NCI-H2196 (cell line): ENCODE data around the gene PSMD2.

ENCODE experiments used
- DNase-seq: peaks from one replicate; lab custom pipeline; 2025; ENCODE audit not compliant: unreplicated experiment; lab: John Stamatoyannopoulos, UW

The PSMD2 gene

DNA sequence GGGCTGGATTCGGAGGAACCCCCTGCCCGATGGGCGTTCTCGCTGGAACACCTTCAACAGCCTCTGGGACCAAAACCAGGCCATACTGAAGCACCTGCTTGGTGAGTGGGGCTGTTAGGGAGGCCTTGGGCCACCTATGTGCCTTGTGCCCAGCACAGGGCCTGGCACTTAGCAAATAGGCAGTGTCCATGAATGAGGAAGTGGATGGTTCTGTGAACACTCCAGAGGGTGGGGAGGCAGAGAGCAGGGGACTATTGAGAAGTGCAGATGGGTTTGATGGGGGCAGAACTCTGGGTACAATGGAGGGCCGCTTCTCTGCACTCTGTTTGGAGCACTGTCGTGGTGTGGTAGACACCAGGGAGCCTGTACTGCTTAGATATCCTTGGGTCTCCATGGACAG, 21.7 kb upstream of the PSMD2 start:
- DNase-seq: no peak

GRCh38 chr3:184282941-184283340, 16.1 kb upstream of the PSMD2 start:
- no peak for DNase-seq

DNA sequence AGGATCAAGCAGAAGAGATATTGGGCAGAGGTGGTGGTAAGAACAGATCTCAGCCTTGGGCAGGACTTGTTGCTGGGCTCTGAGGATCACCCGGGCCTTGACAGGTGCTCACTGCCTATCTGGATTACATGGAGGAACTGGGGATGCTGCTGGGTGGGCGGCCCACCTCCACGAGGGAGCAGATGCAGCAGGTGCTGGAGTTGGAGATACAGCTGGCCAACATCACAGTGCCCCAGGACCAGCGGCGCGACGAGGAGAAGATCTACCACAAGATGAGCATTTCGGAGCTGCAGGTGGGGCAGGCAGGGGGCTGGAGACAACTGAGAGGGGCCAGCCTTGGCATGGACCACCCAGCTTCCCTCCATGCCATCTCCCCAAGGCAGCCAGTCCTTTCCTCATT, 15.4 kb upstream of the PSMD2 start:
- DNase-seq: no peak

GRCh38 chr3:184284696-184285095, 14.3 kb upstream of the PSMD2 start:
- peak; percentile 95 for DNase-seq

DNA sequence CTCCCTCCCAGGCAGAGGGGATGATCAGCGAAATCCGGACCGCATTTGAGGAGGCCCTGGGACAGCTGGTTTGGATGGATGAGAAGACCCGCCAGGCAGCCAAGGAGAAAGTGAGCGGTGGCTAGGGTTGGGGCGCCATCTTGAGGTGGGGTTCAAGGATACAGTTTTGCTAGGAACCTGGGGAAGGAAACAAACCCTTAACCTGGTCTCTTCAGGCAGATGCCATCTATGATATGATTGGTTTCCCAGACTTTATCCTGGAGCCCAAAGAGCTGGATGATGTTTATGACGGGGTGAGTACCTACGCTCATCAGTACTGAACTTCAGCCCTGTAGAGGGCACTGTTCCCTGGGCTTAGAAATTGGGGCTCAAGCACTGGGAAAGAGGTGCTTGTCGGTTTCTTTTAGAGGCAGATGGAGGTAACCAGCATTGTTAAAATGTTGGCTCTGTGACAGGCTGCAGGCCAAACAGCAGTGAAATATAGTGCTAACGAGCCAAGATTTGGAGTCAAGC, 9.6 kb upstream of the PSMD2 start:
- DNase-seq: peak; percentile 88

DNA sequence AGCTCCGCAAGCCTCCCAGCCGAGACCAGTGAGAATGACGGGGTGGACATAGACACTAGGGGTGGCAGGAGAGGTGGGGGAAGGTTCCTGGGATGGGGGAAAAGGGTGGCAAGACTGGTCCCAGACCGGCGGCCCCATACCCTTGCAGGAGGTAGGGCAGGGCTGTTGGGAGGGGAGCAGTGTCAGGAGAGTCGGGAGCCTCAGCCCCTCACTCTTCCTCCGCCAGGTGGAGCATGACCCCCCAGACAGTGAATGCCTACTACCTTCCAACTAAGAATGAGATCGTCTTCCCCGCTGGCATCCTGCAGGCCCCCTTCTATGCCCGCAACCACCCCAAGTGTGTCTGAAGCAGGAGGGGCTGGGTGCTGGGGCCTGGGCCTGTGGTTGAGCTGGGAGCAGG, 8.7 kb upstream of the PSMD2 start:
- DNase-seq: no peak

GRCh38 chr3:184291044-184291737, 7.8 kb upstream of the PSMD2 start:
- DNase-seq: no peak

DNA sequence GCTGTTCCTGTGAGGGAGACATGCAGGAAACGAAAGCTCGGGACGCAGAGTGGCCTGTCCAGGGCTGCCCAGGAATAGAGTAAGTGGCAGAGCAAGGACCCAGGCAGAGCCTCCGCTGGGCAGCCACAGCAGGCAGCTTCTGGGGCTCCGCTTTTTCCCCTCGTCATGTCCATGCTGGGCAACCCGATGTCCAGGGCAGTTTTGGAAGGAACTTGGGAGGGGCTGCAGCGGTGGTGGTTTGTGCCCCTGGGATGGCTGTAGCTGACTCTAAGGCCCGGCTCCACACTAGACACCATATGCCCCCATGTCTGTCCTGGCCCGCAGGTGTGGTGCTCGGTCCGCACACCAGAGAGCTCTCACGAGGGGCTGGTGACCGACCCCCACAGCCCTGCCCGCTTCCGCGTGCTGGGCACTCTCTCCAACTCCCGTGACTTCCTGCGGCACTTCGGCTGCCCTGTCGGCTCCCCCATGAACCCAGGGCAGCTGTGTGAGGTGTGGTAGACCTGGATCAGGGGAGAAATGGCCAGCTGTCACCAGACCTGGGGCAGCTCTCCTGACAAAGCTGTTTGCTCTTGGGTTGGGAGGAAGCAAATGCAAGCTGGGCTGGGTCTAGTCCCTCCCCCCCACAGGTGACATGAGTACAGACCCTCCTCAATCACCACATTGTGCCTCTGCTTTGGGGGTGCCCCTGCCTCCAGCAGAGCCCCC, 7.1 kb upstream of the PSMD2 start:
- DNase-seq: no peak

- peak; percentile 75 for DNase-seq
Measured at GRCh38 chr3:184295771-184296170, 3.3 kb upstream of the PSMD2 start.

DNA sequence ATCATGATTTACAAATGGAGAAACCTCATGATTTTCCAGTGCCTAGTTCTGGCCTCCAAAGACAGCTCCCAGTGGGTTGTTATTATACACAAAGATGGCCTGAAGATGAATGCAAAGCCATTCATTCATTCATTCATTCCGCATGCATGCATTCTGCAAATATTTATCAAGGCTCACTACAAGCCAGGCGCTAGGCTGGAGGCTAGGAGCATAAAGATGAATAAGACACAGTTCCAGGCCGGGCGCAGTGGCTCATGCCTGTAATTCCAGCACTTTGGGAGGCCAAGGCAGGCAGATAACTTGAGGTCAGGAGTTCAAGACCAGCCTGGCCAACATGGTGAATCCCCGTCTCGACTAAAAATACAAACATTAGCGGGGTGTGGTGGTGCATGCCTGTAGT, 2.4 kb upstream of the PSMD2 start:
- no peak for DNase-seq

DNA sequence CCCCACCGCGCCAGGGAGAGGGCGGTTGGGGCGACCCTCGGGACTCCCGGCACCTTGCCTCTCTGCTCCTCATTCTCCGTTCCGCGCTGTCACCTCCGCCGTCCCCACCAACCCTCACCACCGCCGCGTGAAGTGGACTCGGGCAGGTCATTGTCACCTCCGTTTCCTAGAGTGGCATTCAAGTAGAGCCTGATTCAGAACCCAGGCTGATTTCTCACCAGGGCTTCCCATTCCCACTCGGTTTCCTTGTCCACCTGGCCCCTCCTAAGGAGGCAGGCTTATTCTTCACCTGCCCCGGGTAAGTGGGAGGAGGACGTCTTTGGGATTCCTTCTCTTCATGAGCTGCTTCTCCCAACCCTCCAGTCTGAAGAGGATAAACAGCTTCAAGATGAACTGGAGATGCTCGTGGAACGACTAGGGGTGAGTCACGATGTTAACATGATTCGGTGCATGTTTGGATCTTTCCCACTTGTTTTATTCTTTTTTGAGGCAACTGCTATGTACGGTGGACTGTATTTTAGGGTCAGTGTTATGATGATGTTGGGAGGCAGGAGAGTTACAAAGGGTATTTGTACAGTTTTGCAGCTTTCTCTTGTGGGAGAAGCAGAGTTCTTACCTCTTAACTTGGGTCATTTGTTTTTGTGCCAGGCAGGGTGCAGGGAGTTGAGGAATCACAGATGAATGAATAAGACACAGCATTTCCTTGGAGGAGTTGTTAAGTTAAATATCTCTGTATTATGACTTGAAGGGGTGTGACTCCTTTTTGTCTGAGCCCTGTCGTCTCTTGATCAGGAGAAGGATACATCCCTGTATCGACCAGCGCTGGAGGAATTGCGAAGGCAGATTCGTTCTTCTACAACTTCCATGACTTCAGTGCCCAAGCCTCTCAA, 692 bp downstream of the PSMD2 start:
- no peak for DNase-seq

- no peak for DNase-seq
Measured at GRCh38 chr3:184300378-184300720, 1.3 kb downstream of the PSMD2 start.

DNA sequence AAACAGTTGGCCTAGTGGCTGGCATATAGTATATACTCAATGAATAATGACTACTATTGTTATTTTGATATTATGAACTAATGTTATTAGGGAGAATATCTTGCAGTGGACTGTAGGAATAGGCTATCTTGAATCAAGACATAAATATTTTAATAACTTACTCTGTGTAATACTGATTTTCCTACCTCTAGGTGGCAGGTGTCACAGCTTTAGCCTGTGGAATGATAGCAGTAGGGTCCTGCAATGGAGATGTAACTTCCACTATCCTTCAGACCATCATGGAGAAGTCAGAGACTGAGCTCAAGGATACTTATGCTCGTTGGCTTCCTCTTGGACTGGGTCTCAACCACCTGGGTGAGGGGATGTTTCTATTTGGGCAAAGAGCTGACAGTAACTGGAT, 6.5 kb downstream of the PSMD2 start:
- DNase-seq: peak; percentile 66

DNA sequence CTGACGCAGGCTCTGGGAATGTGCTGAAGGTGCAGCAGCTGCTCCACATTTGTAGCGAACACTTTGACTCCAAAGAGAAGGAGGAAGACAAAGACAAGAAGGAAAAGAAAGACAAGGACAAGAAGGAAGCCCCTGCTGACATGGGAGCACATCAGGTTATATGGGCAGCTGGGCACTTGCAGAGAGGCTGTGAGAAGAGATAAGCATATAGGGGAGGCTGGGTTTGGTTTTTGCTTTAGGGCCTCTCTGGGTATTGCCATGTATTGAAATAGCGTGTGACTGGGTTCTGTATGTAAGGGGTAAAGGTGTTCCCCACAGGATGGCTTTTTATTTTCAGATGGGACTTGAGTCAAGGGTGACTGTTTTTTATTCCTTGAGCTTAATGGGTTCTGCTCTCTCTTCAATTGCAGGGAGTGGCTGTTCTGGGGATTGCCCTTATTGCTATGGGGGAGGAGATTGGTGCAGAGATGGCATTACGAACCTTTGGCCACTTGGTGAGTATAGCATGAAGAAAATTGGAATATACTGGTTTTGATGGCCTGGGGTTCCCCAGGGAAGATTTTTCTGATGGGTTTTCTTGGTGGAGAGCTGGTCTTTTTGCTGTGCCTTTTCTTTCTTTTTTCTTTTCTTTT, 7.4 kb downstream of the PSMD2 start:
- no peak for DNase-seq

GRCh38 chr3:184307915-184308314, 8.9 kb downstream of the PSMD2 start:
- no peak for DNase-seq

- DNase-seq: no peak
Measured at GRCh38 chr3:184308744-184309143, 9.7 kb downstream of the PSMD2 start.

DNA sequence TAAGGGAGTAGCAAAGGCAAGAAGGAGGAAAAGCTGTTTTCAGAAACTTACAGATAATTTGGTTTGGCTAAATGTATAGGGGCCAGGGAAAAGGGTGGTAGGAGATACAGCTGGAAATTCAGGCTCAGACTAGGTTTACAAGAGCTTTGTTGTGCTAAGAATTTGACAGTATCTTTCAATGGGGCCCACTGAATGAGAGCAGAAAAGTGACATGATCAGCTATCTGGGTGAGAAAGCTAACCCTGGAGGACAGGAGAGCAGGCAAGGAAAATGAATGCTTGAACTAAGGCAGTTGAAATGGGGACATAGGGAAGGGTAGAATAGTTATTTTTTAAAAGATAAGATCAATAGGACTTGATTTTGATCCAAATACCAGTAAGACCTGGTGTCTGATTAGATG, 12.6 kb downstream of the PSMD2 start:
- DNase-seq: no peak

DNA sequence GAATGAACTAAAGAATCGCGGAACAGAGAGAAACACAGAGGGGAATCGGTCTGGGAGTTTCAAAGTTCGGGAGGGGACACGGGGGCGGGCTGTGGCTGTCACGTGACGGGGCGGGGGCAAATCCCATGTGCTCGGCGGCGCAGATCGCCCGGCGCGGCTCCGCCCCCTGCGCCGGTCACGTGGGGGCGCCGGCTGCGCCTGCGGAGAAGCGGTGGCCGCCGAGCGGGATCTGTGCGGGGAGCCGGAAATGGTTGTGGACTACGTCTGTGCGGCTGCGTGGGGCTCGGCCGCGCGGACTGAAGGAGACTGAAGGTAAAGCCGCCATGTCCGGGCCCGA, 15.3 kb downstream of the PSMD2 start, which contains the start of gene EIF4G1:
Gene EIF4G1, plus strand, starts transcription at position 244 of the 337 bp plus-strand sequence. CDS start 1,191 bp downstream, outside the sequence.
- peak; percentile 100 for DNase-seq

GRCh38 chr3:184314700-184315542, 15.9 kb downstream of the PSMD2 start:
- DNase-seq: peak; percentile 89

DNA sequence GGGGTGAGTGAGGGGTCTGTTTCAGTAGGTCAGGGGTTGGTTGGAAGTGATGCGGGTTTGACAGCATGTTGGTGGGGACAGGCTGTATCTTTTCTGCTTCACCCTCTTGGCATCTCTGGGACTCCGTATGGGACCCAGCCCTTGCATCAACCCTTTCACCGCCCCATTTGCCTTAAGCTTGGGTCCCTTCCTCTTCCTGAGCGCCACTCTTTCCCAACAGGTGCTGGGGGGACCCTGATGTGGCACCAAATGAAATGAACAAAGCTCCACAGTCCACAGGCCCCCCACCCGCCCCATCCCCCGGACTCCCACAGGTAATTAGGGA, 16.5 kb downstream of the PSMD2 start:
- DNase-seq: no peak
